ENCODE results near the gene SSTR3.

The SSTR3 gene

GRCh38 chr22:37228106-37229011 is 16.1 kb upstream of the SSTR3 start:
- DNase-seq, result no peak

DNA sequence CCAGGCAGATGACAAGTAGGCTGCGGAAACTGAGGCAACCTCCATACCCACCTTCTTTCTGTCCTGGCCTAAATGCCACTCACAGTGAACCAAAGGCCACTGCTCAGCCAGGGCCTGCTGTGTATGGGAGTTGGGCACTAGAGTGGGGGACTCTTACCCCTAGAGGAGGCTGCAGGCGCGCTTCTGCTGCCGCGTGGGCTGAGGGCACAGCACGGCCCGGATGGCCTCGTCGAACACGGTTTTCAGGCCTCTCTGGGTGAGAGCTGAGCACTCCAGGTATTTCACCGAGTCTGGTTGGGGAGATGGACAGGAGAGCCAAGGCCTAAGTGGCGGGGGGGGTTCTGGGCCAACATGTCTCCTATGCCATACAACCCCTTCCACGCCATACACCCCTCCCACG is 14.2 kb upstream of the SSTR3 start:
- DNase-seq, result no peak

DNA sequence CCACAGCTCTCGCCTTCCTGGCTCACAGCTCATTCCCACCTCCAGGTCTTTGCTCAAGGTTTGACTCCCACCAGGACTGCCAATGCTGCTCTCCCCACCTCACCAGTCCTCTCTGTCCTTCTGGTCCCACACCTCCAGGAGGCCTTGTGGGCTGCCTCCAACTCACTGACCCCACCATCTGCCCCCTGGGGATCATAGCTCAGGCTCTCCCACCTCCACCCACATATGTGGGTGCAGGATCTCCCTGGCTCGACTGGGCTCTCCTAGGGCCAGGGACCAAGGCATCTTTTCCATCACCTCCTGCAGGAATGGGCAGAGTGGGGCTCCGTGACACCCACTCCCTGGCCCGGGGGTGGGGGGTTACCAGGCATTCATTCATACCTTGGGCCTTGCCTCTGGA is 13.8 kb upstream of the SSTR3 start:
- no peak for DNase-seq

GRCh38 chr22:37225481-37225880 is 13.2 kb upstream of the SSTR3 start:
- DNase-seq, result no peak

DNA sequence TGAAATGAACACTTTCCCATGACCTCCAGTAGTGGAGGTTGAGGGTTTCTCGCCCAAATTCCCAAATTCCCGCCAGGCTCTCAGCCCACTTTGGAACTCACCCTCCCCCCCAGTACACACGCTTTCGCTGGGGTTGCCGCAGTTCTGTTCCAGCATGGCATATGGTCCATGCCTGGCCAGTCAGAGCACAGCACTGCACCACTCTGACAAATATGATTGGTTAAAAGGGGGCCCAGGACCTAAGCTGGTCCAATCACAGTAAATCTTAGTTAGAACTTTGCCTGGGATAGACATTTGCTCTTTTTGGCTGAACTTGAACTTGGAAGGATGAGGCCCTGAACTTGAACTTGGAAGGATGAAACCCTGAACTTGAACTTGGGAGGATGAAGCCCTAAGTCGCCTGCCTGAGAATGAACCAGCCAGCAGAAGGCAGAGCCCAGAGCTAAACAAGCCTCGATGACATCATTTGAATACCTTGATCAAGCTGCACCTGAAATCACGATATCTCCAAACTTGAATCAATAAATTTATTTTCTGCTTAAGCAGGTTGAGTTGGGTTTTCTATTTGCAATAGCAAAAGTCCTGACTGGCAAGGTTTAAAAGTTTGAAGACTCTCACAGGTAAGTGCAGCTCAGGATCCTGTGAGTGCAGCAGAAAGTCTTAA is 12.6 kb upstream of the SSTR3 start:
- no peak for DNase-seq

DNA sequence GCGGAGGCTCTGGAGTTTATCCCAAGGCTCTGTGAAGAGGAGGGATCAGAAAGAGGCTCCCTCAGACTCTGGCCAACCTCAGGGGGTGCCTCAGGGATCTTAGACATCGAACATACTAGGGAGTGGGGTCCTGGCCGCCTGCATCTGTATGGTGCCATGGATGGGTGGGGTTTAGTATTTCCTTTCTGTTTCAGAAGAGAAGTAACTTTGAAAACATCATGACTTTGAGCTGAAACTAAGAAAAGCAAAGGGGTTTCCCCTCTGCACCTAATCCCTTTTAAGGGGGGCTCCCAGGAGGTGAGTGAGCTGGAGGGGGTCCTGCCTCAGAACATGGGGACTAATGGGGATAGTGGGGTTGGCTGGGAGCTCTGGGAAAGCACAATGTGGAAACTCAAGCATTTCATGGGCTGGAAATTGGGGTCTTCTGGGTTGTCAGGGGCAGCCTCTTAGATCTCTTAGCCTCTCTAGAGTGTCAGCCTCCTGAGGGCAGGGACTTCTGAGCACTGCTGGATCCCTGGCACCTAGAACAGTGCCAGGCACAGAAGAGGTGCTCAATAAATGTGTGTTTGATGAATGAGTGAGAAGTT is 11.8 kb upstream of the SSTR3 start:
- DNase-seq, result no peak

GRCh38 chr22:37222440-37222971 is 10.2 kb upstream of the SSTR3 start:
- no peak for DNase-seq

DNA sequence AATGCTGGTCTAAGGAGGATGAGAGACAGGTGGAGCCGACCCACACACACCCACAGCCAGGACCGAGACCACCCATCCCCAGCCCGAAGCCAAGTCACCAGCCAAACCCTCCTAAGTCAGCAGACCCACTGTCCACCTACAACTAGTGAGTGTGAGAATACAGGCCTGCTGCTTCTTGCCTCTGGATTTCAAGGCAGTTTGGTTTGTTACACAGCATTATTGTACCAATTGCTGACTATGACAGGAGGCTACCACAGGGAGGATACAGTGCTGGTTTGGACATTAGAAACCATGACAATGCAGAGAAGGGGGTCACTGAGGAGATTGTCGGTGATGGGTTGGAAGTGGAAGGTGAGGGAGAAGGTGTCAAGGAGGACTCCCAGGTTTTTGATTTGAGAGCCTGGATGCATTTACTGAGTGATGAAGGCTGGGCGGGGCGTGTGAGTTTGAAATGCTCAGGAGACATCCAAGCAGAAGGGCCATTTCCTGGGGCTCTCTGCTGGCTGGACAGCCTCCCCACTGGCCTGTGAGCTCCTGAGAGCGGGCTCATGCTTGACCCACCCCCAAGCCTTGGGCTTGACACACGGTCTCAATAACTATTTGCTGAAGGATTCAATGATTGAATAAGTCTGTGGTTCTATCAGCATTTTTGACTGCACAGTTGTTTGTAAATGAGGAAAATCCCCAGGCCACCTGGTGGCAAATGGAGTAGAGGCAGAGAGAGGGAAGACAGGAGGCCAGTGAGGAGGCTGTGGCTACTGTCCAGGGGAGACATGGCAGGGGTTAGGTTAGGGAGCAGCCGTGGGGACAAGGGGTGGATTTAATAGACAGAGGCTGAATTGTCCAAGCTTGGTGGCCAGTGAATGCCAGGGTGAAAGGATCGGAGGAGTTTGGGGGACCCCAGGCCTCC is 9.4 kb upstream of the SSTR3 start:
- no peak for DNase-seq

GRCh38 chr22:37220543-37220981 is 8.3 kb upstream of the SSTR3 start:
- no peak for DNase-seq

DNA sequence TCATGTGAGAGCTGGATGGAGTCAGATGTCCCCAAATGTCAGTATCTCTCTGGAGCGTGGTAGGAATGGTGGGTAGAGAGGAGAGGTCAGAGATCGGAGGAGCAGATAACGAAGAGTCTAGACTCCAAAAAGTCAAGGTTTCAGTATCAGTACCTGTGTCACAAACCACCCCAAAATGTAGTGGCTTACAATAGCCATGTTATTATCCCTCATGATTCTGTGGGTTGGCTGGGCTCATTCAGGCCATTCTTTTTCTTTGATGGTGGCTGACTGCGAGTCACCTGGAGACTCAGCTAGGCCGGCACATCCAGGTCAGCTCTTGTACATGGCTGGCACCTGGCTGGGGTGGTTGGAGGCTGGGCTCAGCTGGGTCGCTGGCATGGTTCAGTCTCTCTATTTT is 7.3 kb upstream of the SSTR3 start:
- DNase-seq, result no peak

- no peak for DNase-seq
These were observed 6.6 kb upstream of the SSTR3 start for GRCh38 chr22:37218771-37219411.

GRCh38 chr22:37218399-37218770 is 6.1 kb upstream of the SSTR3 start:
- DNase-seq, result no peak

- no peak for DNase-seq
These were observed 3.6 kb upstream of the SSTR3 start for GRCh38 chr22:37215890-37216289.

GRCh38 chr22:37214731-37215030 is 2.4 kb upstream of the SSTR3 start:
- no peak for DNase-seq

GRCh38 chr22:37213941-37214730 is 1.9 kb upstream of the SSTR3 start:
- DNase-seq, result no peak

GRCh38 chr22:37213218-37213855 is 1.1 kb upstream of the SSTR3 start:
- no peak for DNase-seq

GRCh38 chr22:37211866-37212173 is 457 bp downstream of the SSTR3 start:
- DNase-seq, result no peak

DNA sequence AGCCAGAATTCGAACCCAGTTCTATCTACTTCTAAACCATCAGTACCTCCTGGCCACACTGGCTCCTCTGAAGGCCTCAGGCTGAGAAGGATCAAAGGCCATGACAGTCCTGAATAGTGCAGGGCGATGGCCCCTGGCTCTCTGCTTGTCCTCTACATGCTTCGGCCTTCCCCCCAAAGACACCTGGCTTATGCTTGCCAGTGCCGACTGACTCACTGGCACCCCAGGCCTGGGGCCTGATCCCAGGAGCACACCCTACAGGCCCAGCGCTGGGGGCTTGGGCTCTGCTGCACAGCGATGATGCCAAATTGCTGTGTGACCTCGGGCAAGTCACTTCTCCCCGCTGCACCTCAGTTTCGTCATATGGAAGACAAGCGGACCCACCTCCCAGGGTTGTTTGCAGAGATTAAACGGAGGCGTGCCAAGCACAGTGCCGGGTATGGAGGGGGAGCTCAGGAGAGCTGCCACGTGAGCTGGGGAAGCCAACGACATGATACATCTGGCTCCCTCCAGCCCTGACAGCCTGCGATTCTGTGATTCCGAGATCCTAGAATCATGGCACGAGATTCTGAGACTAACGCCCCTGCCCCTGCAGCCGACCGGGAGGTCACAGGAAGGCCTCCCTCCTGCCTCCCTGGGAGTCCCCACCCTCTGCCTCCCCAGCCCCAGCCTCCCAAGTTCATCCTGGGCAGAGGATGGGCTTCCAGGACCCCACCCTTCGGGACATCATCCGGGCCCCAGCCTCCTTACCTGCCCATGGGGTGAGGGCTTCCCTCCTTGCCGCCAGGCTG is 1.0 kb downstream of the SSTR3 start:
- DNase-seq, result no peak

- no peak for DNase-seq
These were observed 2.1 kb downstream of the SSTR3 start for GRCh38 chr22:37210041-37210803.
